Measurements from ENCODE around the gene REPS1.
"Not testable (repeated sequence)": the region's sequence is repeated elsewhere in the genome, so short reads cannot be mapped to it uniquely, and the experiment has no call there.

Gene REPS1

DNA sequence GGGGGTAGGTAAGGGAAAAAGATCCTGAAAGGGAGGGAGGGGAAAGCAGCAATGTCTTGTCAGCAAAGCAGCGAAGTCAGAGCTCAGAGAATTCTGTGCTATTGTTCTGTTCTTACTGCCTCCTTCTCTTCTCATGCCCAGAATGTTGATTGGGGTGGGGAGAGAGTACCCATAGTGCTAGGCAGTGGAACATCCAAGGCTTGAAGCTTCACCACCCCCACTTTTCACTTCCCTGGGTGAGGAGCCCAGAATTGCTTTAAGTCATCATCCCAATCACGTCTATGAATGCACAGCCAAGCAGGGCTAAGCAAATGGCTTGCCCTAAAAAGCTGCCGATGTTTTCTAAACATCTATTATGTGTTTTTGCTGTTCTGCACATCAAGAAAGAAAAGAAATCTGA is 16.5 kb downstream of the REPS1 start:
- no peak for DNase-seq (ENCODE audit: low read depth in 2 of 2)

DNA sequence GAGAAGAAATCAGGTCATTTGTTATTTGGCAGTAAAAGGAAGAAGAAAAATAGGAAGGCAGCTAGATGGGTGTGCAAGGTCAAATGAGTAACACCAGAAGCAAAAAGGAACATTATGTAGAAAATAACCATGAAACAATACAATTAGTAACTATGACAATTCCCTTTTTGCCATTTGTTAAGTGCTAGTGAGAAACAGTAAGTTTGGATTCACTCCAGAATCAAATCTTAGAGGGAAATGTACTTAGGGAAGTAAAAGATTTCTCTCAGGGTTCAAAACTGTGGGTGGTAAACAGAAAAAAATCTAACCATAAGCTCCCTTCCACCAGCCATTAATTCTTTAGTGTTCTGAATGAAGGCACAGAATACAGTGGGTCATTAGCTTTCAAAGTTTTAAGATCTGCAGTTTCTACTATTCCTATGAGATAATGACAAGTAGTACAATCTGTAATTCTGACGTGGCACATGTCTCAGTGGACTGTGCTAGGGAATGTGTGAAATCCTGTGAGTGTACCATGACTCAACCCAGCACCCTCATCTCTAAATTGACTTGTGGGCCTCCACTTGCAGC is 17.1 kb downstream of the REPS1 start:
- no peak for DNase-seq (ENCODE audit: low read depth in 2 of 2)

DNA sequence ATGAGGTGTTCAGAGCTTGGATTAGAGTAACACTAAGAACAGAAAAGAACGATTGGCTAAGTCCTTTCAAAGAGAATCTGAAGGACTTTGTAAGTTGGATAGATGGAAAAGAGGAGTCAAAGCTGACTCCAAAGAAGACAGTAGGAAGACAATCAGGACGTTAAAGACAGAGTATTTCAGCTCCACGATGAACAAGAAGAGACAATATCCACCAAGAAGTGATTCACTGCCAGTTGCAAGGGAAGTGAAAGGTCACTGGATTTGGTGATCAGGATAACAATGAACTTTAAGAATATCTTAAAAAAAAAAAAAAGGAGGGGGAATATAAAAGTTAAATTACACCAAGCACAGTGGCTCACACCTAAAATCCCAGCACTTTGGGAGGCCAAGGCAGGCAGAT is 17.9 kb downstream of the REPS1 start:
- DNase-seq (ENCODE audit: low read depth in 2 of 2), result no peak

DNA sequence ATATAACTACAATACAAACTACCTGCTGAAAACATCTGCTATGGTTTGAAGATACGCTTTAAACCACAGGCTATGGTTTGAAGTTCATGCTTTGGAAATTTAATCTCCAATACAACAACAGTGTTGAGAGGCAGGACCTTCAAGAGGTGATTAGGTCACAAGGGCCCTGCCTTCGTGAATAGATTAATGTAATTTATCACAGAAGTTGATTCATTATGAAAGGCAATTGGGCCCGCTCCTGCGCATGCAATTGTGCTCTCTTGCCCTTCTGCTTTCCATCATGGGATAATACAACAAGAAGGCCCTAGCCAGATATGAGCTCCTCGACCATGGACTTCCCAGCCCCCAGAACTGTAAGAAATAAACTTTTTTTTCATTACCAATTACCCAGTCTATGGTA is 21.2 kb downstream of the REPS1 start:
- no peak for DNase-seq (ENCODE audit: low read depth in 2 of 2)

DNA sequence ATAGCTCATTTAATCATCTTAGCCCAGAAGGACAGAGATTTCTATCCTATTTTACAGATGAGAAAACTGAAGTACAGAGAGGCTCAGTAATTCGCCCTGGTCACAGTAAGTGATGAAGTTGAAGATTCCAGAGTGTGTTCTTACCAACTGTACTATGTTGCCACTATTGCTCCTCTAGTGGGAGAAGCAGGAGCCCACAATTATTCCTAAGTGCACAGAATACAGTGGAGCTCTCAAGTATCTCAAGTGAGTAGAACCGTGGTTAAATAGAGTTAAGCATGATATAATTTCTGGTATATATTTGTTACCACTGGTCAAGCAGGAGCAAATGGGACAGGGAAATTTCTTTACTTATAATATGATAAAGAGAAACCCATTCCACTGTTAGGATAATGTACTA is 22.1 kb downstream of the REPS1 start:
- DNase-seq (ENCODE audit: low read depth in 2 of 2), result no peak

DNA sequence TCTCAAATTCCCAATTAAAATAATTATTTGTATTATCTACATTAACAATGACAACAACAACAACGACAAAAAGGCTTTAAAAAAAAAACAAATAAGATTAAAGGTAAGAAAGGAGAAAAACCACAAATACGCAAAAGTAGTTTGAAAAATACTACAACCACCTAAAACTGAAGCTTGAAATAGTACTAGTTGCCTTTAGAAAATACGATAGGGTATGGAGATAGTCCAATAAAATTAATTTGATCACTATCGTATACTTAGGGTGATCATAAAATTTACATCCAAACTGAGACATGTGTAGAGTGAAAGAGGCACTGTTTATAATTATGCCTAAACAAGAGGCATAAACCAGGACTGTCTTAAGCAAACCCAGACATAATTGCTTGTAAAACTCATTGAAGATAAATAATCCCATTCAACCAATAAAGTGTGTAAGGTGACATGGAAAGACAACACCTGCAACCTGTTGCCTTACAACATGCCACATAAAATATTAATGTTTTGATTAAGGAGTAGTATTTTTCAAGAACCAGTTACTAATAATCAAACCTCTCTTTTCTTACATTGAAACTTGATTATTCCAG is 22.7 kb downstream of the REPS1 start:
- DNase-seq (ENCODE audit: low read depth in 2 of 2), result no peak

DNA sequence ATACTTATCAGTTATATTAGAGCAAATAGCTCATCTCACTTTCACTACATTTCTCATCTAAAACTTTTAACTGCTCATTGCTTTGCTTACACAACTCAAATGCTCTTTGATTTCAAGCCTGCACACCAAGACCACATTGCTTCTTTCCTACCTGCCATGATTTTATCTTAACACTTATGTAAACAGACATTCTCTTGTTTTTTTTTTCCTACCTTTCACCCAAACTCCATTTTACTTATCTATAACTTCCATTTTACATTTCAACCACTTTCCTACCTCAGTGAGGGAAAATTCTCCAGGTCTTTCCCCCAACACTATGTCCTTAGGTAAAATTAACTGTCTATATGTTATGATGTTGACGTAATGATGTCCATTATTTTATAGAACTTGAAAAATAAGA is 24.0 kb downstream of the REPS1 start:
- DNase-seq (ENCODE audit: low read depth in 2 of 2), result no peak

DNA sequence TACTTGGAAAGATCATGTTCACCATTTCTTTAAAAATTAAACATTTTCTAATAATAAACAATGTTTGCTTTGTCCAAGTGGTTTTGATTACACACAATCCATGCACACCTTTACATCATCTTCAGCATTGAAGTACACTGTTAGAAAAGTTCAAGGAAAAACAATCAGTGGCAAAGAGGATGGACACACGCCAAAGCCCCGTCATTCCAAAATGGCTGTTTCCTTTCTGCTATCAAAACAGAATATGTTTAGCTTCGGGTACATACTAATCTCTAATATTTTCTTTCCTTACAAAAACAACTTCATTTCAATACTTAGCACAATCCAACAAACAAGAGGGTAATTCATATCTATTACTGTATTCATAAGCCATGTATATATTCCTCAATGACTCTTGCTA is 24.5 kb downstream of the REPS1 start:
- no peak for DNase-seq (ENCODE audit: low read depth in 2 of 2)

DNA sequence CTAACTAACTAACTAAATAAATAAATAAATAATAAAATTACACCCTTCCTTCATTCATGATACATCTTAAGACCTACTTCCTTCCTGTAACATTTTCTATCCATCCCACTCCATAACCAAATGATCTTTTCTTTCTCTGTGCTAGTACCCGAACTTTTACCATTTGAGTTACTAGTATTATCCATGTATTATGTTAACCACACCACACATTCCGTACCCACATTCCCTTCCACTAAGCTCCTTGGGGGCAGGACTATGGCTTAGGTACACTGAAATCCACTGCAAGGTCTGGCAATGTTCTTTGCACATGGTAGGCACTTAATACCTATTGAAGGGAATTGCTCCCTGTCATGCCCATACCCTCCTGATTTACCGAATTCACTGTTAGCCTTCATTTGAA is 24.9 kb downstream of the REPS1 start:
- no peak for DNase-seq (ENCODE audit: low read depth in 2 of 2)

DNA sequence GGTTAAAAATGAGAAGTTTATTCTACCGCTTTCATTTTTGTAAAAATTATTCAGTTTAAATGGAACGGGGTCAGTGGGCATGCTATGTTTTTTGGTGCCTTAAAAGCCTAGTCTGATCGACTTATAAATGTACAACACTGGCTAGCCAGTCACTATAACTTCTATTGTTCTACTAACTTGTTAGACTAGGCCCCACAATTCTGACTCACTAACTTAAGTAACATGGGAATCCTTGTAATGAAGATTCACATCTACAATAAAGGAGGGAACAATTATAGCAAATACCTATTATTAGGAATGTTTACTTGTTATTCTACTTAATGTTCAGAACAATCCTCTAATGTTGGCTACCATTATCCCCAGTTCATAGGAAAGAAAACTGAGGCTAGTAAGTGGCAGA is 28.5 kb downstream of the REPS1 start:
- DNase-seq (ENCODE audit: low read depth in 2 of 2), result no peak

DNA sequence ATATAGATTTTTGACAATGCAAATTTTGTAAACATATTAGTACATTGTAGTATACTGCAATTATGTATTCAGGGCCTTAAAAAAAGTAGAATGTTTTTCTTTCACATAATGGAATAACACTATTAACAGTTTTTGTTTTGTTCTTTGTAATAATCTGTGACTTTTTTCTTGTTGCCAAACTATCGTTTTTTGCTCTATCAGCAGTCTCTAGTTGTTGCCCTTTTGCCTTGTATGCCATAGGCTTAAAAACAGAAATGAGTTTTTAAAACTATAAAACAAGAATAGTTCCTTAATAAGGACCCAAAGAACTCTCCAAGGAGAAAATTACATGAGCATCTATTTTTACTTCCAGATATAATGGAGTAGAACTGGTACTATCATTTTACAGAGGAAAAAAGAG is 29.5 kb downstream of the REPS1 start:
- no peak for DNase-seq (ENCODE audit: low read depth in 2 of 2)

DNA sequence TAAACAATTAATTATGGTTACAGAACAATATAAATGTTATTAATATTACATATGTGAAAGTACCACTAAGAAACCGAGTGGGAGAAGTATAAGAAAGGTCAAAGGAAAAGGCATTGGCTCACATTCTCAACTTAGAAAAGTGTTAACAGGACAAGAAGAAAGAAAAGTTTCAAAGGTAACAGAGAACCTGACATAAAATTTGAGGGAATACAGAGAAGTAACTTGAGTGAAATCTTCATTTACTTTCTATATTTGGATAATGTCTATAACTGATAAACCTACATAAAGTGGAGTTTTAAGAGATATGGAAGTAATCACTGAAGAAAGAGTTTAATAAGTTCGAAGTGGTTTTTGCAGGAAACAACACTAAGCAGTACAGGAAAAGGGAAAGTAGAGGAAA is 30.1 kb downstream of the REPS1 start:
- DNase-seq (ENCODE audit: low read depth in 2 of 2), result no peak

DNA sequence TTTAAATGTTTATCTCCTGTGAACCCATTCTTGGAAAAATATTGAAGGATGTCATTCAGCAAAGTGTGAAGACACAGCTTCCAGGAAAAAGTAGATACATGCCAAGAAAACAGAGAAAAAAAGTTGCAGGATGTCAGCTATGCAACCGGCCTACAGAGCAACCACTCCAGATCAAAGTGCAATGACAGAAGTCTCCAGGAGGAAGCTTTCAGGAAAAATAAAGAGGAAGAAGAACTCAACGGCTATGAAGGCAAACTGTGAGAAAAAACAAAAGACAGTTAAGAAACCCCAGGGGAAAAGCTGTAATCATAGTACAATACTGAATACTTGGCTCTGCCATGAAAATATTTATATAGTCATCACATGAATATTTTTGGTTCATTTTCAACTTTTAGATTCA is 30.6 kb downstream of the REPS1 start:
- DNase-seq (ENCODE audit: low read depth in 2 of 2), result no peak

DNA sequence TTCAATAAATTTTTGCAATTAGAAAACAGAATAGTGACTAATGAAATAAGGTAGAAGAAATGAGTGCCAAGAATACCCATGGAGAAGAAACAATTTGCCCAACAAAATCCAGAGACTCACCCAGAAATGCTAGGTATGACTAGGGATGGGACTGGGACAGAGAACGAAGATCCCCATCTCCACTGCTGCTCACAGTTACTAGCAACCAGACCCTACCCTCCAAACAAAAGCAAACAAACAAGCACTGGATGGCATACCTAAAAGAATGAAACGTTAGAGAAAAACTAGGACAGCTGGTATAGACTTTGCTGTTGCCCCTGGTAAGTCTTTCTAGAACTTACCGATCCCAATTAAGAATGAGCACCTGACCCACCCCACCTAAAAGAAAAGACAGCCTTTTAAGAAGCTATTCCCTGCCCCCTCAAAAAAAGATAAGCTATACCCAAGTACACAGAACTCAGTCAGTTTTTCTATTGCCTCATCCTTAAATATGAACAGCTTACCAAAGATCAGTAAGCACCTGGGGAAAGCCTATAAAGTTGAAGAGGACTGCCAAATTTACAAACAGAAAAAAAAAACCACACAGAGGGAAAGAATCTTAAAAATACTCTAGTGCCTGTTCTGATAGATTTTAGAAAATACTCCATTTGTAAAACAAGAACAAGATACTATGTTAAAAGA is 31.7 kb downstream of the REPS1 start:
- DNase-seq (ENCODE audit: low read depth in 2 of 2), result no peak

DNA sequence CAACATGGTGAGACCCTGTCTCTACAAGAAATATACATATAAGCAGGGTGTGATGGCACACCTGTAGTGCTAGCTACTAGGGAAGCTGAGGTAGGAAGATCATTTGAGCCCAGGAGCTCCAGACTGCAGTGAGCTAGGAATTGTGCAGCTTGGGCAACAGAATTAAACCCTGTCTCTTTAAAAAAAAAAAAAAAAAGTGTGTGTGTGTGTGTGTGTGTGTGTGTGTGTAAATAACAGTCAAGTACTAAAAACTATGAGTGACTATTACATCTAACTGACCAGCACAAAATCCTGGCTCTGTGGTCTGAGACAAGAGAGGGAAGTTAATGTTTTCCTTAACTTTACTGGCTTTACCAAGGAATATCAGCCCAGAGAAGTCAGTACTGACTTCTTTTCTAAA is 32.8 kb downstream of the REPS1 start:
- DNase-seq (ENCODE audit: low read depth in 2 of 2), result no peak

DNA sequence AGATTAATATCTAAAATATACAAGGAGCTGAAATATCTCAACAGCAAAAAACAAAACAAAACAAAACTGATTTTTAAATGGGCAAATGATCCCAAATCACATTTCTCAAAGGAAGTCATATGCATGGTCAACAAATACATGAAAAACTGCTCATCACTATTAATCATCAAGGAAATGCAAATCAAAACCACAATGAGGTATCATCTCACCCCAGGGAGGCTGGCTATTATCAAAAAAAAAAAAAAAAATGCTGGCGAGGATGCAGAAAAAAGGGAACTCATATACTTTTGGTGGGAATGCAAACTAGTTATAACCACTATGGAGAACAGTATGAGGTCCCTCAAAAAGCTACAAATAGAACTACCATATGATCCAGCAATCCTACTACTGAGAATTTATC is 34.6 kb downstream of the REPS1 start:
- DNase-seq (ENCODE audit: low read depth in 2 of 2), result no peak

DNA sequence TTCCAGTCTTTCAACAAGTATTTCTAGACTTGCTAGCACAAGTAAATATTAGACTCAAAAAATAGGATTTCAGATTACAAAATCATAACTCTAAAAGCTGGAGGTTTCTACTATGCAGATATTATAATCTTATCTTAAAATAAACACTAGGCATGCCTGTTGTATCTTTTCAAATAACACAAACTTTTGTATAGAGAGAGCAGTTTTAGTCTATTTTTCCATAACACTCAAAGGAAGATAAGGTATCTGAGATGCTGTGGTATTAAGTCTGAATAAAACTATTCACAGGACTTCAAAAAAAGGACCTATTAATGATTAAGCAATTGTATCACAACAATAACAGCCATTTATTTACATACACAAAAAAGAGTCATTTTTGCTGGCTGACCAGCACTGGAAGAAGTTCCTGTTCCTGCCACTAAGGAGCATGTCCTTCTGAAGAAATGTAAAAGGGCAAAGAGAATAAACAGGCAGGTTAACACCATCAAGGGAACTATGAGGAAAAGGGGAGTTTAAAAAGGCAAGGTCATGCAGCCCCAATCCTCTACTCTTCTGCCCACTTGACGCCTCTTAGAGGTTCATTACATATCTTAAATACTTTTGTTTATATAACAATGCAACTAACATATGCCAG is 39.4 kb downstream of the REPS1 start:
- no peak for DNase-seq (ENCODE audit: low read depth in 2 of 2)

DNA sequence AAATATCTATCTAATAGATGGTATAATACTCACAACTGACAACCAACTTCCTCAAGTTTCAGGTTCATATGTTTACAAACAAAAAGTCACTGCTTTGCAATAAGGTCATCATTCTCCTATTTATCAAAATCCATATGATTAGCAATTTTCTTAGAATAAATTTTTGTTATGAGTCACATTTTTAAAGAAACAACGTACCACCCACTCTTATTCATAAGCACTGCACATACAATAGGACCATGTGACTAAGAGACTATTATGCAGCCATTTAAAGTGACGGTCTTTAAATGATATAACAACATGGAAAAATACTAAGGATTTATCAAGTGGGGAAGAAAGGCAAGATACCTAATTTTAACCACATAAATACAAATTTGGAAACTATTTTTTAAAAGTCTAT is 40.0 kb downstream of the REPS1 start:
- no peak for DNase-seq (ENCODE audit: low read depth in 2 of 2)

DNA sequence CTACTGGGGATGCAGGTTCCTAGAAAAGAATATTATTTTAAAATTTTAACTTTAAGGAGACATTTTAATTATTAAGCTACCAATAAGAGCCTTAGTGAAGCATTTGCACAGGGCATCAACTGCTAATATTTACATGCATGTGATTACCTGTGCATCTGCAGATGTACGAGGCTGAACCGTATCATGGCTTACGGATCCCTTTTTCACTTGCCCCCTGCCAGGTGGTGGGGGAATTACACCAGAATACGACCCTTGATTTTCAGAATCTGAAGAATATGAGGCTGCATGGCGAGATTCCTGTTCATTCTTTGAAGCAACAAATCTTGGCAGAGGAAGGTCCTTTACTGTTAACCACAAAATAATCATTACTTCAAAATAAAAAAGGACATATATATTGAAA is 42.7 kb downstream of the REPS1 start:
- no peak for DNase-seq (ENCODE audit: low read depth in 2 of 2)

DNA sequence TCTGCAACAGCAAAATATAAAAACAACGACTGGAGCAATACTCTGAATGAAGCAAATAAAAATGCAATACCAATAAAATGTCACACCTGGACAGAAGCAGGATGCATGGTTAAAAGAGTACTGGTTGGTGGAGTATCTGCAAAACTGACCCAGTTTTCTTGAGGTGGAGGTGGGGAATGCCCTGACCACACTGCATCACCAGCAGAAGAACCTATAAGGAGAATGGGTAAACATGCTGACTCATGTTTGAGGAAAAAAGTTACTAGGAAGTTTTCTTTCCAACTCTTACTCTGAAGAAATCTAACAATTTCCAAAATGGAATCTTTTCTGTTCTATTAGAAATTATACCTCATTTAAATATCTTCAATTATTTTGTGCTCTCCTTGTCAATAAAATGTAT is 43.6 kb downstream of the REPS1 start:
- DNase-seq (ENCODE audit: low read depth in 2 of 2), result no peak

DNA sequence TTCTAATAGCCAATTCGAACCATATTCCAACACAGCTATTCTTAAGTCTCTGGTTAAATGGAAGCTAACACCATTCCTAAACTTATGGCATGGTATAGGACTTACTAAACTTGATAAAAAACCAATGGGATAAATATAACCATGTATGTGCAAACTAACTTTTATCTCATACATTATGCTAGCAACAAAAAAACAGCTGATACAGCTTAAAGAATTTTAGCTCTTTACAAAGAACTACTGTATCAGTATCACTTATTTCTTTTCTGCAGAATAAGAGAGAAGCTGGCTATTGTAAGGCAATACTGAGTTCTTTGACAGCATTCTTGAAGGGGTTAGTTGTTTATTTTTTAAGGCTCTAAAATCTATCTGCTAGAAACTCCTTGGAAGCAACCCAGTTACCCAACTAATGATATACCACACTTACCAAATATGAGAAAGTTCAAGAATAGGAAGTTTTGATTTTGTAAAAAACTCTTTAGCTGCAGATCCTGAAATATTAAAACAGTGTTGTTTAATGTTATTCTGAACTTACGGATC is 44.9 kb downstream of the REPS1 start:
- no peak for DNase-seq (ENCODE audit: low read depth in 2 of 2)

DNA sequence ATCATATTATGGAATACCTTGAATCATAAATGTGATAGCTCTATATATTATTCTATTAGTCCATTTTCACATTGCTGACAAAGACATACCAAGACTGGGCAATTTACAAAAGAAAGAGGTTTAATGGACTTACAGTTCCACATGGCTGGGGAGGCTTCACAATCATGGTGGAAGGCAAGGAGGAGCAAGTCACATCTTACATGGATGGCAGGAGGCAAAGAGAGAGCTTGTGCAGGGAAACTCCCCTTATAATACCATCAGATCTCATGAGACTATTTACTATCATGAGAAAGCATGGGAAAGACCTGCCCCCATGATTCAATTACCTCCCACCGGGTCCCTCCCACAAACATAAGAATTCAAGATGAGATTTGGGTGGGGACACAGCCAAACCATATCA is 51.2 kb downstream of the REPS1 start:
- DNase-seq (ENCODE audit: low read depth in 2 of 2), result not testable (repeated sequence)

DNA sequence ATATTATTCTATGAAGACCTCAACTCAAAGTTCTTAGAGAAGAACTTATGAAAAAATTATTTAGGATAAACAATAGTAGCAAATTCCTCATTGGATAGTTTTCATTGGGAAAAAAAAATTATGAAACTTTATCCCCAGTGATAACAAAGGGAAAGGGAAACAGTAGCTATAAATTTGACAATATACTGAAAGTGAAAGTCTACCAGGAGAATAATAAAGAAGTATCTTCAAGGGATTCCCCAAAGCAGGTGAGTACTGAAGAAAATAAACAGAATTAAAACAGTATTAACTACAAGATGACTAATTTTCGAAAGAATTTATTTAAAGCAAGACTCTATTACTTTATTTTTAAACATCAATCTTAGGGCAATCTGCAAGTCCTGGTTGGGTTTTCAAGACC is 56.4 kb downstream of the REPS1 start:
- DNase-seq (ENCODE audit: low read depth in 2 of 2), result no peak

Measured in stimulated activated CD4-positive, alpha-beta T cell treated with anti-CD3 and anti-CD28 coated beads, Interleukin-4, amount 100 ng/mL, for 48 hours (primary cell).